Islet precursor cell (in vitro differentiated cells): Measurements from ENCODE around the gene ZFC3H1.

Experiments used
- DNase-seq: peaks from one replicate; pipeline ENCODE4 v3.0.0-alpha.2; 2018

ZFC3H1 gene

DNA sequence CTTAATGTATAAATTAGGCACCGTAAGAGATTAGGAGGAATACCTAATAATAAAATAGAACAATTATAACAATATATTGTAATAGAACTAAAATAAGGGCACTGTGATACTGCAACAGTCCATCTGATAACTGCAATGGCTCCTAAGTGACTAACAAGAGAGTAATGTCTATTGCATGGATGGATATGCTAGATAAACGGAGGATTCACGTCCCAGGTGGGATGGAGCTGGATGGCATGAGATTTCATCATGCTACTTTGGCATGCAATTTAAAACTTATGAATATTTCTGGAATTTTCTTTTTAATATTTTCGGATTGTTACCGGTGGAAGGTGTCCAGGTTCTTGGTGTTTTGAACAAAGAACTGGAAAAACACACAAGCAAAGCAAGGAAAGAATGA lies 20.0 kb upstream of the ZFC3H1 start:
- no peak for DNase-seq

DNA sequence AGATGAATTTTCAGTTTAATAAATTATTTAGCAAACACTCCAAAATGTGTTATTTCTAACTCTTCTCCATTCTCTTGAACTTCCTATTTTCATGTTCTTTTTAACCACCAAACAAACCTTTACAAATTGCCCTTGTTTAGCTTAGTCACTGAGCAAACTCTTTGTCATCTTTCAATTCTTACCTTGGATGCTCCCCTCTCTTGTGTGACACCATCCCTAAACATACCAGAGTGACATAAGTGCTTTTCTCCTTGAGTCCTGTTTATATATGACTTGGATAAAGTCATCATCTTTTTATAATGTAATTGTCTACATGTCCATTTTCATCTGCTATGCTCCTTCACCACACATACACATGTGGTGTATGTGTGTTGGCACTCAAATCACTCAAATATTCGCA lies 18.8 kb upstream of the ZFC3H1 start:
- no peak for DNase-seq

DNA sequence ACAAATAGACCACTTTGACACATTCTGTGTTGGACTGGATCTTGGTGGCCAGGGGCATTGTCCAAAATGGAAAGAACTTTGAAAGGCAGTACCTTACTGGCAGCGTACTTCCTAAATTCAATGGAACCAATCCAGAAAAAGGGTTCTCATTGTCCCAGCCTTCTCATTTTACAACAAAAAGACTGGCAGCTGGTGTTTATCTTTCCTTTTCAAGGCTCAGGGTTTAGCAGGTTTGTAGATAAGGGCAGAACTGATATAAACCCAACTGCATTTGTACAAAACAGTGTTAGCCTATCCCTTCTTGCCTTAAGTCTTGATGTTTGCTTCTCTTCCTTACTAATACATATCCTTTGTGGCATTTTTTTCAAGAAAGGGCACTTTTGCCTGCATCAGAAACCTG lies 8.2 kb upstream of the ZFC3H1 start:
- DNase-seq, result no peak

DNA sequence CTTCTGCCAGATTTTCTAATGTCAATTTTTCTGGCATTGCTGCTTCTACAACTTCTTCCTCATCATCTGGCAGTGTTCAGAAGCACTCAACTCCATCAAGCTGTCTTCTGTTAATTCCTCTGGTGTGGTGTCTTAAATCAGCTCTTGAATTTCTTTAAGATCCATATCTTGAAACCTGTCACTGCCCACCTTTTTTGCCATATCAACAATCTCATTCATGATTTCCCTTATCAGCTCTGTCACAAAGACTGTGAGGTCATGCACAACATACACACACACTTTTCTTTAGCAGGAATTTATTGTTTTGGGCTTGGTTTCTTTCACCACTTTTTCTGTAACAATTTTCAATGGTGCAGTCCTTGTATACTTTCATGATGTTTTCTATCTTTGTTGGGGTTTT lies 7.7 kb upstream of the ZFC3H1 start:
- no peak for DNase-seq

DNA sequence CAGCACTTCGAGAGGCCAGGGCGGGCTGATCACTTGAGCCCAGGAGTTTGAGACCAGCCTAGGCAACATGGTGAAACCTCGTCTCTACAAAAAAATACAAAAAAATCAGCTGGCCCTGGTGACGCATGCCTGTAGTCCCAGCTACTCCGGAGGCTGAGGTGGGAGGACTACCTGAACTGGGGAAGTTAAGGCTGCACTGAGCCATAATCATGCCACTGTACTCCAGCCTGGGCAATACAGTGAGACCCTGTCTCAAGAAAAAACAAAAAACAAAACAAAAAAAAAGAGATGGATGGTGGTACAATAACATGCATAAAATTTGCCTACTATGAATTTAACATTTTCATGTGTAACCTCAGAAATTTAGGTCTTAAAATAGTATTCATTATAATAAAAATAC lies 2.6 kb upstream of the ZFC3H1 start:
- no peak for DNase-seq

DNA sequence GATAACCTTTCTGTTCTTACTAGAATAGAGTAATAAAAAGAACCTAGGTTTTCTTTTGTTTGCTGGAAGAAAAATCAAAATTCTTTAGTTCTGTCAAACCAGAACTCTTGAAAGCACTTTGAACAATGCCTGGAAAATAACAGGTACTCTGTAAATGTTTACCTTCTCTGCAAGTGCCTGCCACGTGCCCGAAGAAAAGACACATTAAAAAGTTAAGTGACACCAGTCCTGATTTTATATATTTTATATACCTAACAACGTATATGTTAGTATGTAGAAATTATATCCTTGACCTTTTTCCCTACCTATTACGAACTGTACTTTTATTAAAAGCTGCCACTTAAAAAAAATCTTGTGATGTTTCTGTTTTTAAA lies 1.4 kb upstream of the ZFC3H1 start:
- no peak for DNase-seq

DNA sequence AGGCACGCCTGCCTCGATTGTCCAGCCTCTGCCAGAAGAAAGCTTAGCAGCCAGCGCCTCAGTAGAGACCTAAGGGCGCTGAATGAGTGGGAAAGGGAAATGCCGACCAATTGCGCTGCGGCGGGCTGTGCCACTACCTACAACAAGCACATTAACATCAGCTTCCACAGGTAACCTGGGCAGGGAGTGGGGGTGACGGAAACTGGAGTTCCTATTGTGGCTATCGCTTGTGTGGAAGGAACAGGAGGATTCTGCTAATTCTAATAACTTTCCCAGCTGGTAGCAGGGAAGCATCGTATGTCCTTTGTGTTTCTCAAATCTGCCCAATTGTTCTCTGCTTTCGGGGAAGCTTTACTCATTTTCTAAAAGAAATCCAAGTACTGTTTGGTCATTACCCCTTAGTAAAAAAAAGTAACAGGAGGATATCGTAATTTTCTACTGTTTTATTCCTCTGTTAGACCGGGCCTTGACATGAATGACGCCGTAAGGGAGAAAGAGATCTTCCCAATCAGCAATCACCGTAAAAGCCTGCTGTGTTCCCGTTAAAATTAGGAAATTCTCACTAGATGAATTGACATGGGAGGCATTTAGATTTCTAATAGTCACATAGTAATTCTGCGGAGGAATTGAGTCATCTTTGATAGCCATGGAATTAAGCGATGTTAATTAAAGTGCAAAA lies 902 bp upstream of the ZFC3H1 start:
- DNase-seq, result no peak

DNA sequence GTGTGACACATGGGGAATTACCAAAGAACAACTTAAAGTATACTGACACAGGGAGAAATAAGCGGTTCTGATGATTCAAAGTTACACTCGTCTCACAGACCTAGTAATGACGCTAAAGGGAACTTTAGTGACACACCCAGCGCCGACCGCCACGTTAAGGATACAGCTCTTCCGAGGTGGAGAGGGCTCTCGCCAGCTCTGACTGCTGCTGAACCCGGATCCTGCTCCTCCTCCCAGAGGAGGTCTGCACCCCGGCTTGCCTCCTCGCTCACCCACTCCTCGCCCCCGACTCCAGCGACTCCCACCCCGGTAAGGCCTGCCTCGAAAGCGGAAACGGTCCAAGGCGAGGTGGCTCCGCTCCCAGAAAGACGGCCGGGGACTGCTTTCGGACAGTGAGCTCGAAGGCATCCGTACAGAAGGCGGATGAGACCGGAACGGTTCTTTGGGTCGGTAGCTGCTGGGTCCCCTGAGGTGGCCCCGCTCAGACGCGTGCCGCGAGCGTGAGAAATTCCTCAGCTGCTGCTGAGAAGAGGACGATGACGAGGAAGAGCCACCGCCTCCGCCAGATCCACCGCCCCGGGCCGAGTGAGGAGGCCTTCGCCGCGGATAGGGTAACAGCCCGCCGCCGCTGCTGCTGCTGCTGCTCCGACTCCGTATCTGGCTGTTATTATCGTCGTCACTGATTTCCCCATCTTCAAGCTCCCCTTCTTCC lies 643 bp downstream of the ZFC3H1 start:
- DNase-seq, result peak; percentile 85

DNA sequence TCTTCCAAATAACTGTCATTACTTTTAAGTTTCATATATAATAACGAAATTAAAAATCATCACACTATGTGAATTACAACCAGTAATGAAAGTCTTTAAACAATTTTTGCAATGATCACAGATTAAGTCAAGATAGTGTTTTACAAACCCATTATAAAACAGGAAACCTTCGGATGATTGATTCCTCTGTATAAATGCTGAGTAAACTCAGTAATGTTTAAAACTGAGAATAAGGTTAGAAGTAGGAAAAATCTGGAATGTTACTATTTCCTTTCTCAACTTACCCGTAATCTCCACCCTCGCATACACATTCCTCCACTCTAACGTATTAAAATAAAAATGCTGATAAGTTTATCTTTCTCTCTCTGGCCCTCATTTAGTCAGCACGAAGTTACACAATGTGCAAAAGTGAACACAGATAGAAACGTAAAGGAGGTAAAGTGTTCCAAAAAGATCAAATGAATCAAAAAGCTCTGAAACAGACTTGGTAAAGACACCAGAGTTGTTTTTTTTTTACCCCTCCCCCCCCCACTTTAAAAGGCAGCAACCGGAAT lies 1.6 kb downstream of the ZFC3H1 start:
- DNase-seq, result no peak

DNA sequence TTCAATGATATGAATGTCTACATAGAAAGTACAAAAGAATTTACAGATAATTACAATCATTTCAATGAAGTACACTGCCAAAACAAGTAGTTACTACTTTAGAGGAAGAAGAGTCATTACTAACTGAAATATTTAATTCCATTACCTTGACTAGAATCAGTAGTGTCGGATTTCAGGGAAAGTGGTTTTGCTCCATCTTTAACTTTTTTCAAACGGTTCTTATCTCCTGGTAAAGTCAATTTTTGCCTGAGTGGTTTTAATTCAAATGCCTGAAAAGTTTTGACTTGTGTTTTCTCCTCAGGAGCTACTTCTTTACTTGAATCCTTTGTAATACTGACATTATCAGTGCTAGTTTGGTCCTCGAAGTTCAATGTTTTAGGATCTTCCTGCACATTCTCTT lies 6.9 kb downstream of the ZFC3H1 start:
- DNase-seq, result no peak

DNA sequence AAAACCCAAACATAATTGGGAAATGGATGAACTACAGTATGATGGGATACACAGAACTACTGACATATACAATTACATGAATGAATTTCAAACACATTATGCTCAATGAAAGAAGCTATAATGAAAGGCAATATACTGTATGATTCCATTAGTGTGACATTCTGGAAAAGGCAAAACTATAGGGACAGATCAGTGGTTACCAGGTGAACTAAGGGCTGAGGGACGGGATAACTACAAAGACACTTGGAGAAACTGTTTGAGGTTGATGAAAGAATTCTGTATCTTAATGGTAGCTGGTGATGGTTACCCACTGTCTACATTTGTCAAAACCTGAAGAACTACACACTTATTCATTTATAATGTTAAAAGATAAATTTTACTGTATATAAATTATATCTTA lies 7.7 kb downstream of the ZFC3H1 start:
- no peak for DNase-seq

DNA sequence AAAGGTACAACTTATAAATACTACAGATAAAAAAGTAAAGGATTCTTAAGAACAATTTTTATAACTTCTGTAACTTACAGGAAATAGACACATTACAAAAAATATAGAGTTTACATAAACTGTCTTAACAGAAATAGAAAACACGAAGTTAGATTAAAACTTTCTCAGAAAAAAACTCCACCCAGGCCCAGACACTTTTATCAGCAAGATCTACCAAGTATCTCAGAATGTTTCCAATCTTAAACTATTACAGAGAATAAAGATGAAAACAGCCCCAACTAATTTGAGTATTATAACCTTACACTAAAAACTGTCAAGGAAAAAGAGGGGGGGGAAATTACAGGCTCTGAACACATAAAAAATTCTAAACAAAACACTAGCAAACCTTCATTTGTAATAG lies 8.2 kb downstream of the ZFC3H1 start:
- DNase-seq, result no peak

DNA sequence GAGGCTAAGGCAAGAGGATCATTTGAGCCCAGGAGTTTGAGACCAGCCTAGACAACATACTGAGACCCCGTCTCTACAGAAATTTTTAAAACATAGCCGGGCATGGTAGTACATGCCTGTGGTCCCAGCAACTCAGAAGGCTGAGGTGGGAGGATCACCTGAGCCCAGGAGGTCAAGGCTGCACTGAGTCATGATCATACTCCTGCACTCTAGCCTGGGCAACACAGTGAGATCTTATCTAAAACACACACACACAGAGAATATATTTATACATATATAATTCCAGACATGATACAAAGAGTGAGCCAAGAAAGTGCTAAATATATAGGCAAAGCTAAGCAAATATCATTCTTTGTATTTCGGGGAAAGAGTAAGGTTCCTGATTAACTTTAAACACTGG lies 9.4 kb downstream of the ZFC3H1 start:
- DNase-seq, result no peak

DNA sequence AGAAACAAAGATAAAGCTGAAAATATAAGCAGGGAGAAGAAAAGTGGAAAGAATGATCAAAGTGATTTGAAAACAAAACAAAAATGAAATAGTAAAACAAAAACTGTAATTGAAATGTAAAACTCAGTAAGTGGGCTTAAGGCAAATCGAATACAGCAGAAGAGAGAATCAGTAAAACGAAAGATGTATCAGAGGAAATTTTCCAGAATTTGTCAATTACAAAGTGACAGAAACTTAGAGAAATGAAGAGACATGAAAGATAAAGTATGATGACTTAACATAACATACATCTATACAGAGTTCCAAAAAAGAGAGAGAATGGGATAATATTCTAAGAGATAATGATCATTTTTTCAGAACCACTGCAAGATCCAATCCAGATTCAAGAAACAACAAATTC lies 10.5 kb downstream of the ZFC3H1 start:
- no peak for DNase-seq

DNA sequence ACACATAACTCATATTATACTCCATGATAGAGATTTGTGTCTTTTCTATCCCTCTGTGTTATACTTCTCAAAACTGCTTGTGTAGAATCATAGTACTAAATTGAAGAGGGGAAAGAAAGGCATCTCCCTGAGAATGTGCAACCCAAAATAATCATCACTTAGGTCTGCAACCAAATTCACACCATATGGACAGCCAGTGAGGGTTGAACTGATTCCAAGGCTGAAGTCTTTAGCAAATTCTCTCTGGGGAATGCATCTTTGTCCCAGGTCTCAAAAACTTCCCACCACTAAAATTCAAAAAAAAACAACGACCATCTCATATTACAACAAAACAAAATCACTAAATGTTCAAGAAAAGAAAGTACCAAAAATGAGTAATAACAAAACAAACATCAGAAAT lies 11.0 kb downstream of the ZFC3H1 start:
- DNase-seq, result no peak

DNA sequence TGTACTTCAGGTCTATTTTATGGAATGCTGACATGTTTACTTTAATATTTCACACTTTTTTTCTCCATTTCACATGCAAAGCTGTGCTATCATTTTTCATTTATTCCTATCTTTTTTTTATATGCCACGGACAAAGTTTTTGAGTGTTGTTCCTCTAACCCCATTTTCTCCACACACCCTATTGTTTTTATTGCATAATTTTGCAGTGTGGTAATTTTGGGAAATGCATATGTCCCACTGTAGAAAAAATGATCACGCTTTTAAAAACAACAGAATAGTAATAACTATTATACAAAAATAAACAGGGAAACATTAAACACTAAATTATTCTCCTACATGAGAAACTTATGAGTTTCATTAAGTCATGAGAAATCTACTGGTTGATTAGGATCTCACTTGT lies 14.2 kb downstream of the ZFC3H1 start:
- DNase-seq, result no peak

DNA sequence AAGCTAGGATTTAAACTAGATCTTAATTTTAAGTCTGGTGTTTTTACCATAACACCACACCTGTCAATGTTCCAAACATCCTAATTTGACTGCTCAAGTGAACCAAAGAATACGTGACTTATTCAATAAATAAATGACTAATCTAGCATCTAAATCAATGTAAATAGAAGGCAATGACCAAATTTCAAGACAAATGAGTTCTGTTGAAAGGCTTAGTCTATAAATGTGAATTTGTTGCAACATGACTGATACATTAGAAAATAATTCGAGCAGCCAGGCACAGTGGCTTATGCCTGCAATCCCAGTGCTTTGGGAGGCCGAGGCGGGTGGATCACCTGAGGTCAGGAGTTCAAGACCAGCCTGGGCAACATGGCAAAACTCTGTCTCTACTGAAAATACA lies 15.1 kb downstream of the ZFC3H1 start:
- no peak for DNase-seq

DNA sequence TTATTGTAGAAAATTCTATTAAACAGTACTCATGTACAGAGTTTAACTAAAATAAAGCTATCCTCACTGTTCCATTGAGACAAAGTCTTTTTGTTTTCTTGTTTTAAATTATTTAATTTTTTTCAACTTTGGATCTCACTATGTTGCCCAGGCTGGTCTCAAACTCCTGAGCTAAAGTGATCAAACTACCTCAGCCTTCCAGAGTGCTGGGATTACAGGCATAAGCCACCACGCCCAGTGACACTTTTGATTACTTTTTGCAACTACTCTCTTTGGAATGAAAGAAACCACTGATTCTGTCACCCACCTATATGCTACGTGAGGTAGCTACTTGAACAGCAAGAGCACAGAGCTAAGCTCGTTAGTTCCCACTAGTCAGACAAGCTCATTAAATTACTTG lies 17.1 kb downstream of the ZFC3H1 start:
- DNase-seq, result no peak

DNA sequence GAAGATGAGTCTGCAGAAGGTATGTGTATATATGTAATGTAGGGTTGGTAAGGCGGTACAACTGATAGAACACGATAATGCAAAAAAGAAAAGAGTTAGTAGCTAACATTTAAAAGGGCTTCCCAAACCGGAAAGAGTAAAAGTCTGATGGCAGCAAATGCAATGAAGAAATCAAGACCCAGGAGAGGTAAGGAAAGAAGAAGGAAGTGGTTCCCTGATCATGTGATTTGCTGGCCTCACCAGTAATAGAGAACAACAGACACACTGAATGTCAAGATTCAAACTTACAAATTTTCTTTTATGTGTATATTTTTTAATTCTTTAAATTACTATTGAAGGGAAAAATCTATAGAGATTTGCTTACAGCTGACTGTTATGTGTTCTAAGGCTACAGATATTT lies 18.4 kb downstream of the ZFC3H1 start:
- DNase-seq, result no peak

DNA sequence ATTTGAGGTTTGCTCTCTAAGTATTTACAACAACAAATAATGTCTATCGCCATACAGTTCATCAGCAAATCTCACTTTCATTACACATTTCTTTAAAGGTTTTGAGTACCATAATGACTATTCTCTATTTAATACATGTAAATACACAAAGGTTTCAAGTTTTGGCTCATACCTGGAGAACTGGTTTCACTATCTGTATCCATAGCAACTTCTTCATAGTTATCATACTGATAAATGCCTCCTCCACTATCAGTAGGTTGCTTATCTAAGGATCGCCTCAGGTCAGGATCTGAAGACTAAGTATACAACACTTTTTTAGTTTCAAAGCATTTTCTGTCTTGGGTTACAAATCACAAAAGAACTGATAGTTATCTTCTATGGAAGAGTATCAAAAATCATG lies 21.4 kb downstream of the ZFC3H1 start:
- DNase-seq, result no peak

DNA sequence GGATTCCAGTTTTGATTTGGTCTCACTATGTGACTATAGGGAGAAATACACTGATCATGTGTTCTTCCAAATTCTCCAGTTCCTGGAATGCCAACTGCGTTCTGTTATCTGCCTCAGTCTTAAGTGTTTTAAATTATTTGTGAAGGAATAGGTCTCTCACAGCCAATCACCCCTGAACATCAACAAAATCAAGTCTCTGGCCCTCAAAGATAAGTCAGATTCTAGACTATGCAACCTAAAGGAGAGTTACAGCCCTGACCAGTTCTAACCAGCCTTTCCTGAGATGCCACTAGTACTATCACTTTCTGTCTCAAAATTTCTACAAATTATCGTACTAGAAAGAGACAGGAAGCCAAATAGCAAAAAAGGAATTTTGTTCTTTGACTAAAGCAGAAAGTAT lies 22.3 kb downstream of the ZFC3H1 start:
- no peak for DNase-seq

DNA sequence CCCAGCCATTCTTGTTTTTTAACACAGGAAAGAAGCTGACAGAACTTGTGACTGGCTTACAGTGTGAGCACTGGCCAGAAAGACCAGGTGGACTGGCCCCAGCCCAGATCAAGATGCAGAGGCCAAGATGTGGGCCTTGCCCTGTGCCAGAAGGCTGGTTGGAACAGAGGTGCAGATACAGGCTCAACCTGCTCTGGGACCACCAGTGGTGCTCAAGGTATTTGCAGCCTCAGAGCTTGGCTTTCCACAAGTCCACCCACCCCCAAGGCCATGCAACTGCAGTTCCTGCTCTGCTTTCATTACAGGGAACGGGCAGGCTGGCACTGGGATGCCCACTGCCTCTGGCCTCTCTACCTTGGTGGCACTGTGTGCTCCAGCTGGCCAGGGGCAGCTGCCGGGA lies 23.3 kb downstream of the ZFC3H1 start:
- peak; percentile 63 for DNase-seq

DNA sequence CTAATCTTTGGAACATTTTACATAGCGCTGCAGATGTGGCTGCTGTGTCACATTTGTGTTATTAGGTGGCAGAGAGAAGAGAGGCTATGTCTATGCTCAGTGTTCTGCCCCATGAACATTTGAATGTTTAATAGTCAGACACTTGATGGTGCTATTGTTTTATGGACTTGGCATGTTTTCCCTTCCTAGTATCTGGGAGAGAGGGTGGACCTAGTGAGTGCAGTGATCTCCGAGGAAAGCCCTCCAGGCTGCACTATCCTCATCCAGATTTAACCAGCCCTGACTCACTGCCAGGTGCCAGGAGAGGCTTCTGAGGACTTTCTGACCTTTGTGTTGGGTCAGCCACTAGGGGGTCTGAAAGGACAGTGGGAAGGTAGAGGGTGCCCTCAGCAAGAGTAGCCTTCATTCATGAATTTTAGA lies 24.3 kb downstream of the ZFC3H1 start:
- DNase-seq, result peak; percentile 84

DNA sequence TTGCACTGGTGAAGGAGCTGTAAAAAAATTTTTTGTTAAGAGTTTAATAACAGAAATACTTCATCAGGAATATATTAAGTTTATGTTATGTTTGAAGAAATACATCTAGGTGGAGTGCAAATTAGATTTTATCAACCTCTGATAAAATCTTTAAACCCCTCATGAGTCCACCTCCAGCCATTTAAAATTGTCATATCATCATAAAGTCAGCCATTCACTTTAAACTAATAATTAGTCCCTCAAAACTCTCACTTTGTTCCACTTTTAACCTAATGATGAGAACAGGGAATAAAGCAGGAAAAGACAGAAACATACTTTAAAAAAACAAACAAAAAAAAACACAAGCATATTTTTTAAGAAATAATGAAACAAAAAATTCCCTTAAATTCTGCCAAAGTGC lies 25.1 kb downstream of the ZFC3H1 start:
- DNase-seq, result no peak

DNA sequence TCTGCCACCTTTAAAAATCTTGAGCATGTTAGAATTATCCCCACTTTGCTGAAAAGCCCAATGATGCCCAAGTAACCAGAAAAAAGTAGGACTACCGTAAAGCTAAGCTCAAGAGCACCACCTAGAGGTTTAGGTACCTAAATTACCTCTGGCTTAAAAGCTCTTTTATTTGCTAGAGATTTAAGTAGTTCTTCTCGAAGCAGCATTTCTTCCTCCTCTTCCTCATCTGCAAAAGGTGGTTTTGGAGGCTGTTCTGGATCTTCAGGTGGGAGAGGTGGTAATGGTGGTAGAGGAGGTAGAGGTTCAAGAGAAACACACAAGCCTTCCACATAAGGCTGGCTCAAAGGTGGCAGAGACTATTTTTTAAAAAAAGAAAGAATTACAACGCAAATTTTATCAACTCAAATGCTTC lies 26.9 kb downstream of the ZFC3H1 start:
- no peak for DNase-seq
